B cell (primary cell): Measurements from ENCODE around the gene TTLL10. TPM values are rescaled to one million over a fixed set of nuclear protein-coding genes. Genes with fewer than 3 reads are reported as not detected.

Source experiments
- ATAC-seq: fragments of 200-7000 bp; cut with Tn5 transposase; one replicate; pipeline ENCODE4 v1.10.0; 2021; ENCODE audit warnings: low read depth, mild to moderate bottlenecking, moderate number of reproducible peaks, moderate library complexity
- CTCF ChIA-PET: fragments of 350-600 bp; sonication (Branson Sonifier 250); formaldehyde crosslinking; loops from one replicate; lab custom pipeline; 2021; ENCODE audit warnings: antibody characterized with exemption, inconsistent platforms; lab: Charles Lee
- POLR2A ChIA-PET: fragments of 350-600 bp; sonication (Branson Sonifier 250); formaldehyde crosslinking; loops from one replicate; lab custom pipeline; 2021; ENCODE audit warnings: antibody characterized with exemption; lab: Charles Lee
- DNase-seq: peaks from one replicate; pipeline ENCODE4 v3.0.0; 2013
- H2AFZ ChIP-seq: 2 replicates; pipeline ENCODE4 v1.6.1; 2012; ENCODE audit warnings: mild to moderate bottlenecking, low read depth, low read length; ENCODE audit not compliant: insufficient read depth, poor library complexity, severe bottlenecking
- H3K27ac ChIP-seq, 2 donors: 1 replicate in 1 of 2; 2 replicates in 1 of 2; pipeline ENCODE4 v1.5.1; 2012 to 2013; ENCODE audit warnings: low read length in 2 of 2, mild to moderate bottlenecking in 2 of 2, moderate library complexity in 1 of 2
- H3K27me3 ChIP-seq, 4 experiments: fragments of 200-600 bp in 1 of 4; sonication (generic) in 1 of 4; replicated peaks in 1 of 4; 1 replicate in 2 of 4; 2 replicates in 2 of 4; pipeline versions ENCODE4 v1.6.1 to v1.7.0; 2013 to 2016; ENCODE audit warnings: low read length in 3 of 4, mild to moderate bottlenecking in 2 of 4, mixed read lengths in 1 of 4, moderate library complexity in 1 of 4; ENCODE audit not compliant: insufficient read depth in 4 of 4, control insufficient read depth in 3 of 4; ENCODE audit errors: control extremely low read depth in 1 of 4
- H3K36me3 ChIP-seq, 2 experiments: replicated peaks in 1 of 2; 1 replicate in 1 of 2; 2 replicates in 1 of 2; pipeline versions ENCODE4 v1.6.1 to v1.7.1; 2013; ENCODE audit warnings: low read length in 1 of 2; ENCODE audit not compliant: insufficient read depth in 2 of 2, control insufficient read depth in 1 of 2; ENCODE audit errors: control extremely low read depth in 1 of 2, extremely low read depth in 1 of 2
- H3K4me1 ChIP-seq, 2 donors: fragments of 200-600 bp in 1 of 2; sonication (generic) in 1 of 2; 1 replicate in 1 of 2; 2 replicates in 1 of 2; pipeline versions ENCODE4 v1.5.1 to v1.6.1; 2013 to 2017; ENCODE audit warnings: low read length in 2 of 2; ENCODE audit not compliant: control insufficient read depth in 2 of 2, insufficient read depth in 2 of 2
- H3K4me2 ChIP-seq: replicated peaks from 2 replicates; pipeline ENCODE3; 2012; ENCODE audit warnings: mild to moderate bottlenecking, low read depth, low read length; ENCODE audit not compliant: poor library complexity, severe bottlenecking
- H3K4me3 ChIP-seq, 5 experiments: fragments of 200-600 bp in 1 of 5; sonication (generic) in 1 of 5; 1 replicate in 3 of 5; 2 replicates in 2 of 5; pipeline versions ENCODE4 v1.5.1 to v1.7.0; 2011 to 2016; ENCODE audit warnings: low read length in 4 of 5, mild to moderate bottlenecking in 4 of 5, low read depth in 2 of 5, control low read depth in 1 of 5, moderate library complexity in 1 of 5; ENCODE audit not compliant: insufficient read depth in 1 of 5; ENCODE audit errors: control extremely low read depth in 1 of 5, extremely low read depth in 1 of 5
- H3K79me2 ChIP-seq: fragments of 200-600 bp; sonication (generic); one replicate; pipeline ENCODE4 v1.6.0; 2016; ENCODE audit warnings: low read length; ENCODE audit not compliant: control insufficient read depth, insufficient read depth
- H3K9ac ChIP-seq: fragments of 200-600 bp; sonication (generic); 2 replicates; pipeline ENCODE4 v1.6.1; 2017; ENCODE audit warnings: mild to moderate bottlenecking, low read length, moderate library complexity
- H3K9me3 ChIP-seq, 3 donors: one replicate each; pipeline versions ENCODE4 v1.6.1 to v1.7.1; 2013; ENCODE audit warnings: low read length in 2 of 3; ENCODE audit not compliant: control insufficient read depth in 2 of 3, insufficient read depth in 1 of 3; ENCODE audit errors: control extremely low read depth in 1 of 3
- H4K20me1 ChIP-seq: 2 replicates; pipeline ENCODE4 v1.6.0; 2012; ENCODE audit warnings: mild to moderate bottlenecking, low read length; ENCODE audit not compliant: insufficient read depth, control insufficient read depth, poor library complexity, severe bottlenecking
- H3K27ac Mint-ChIP-seq: one replicate; pipeline ENCODE4 v1.8.0; 2021; ENCODE audit warnings: mixed read lengths
- H3K27me3 Mint-ChIP-seq: one replicate; pipeline ENCODE4 v1.8.0; 2021; ENCODE audit warnings: mixed read lengths
- H3K4me1 Mint-ChIP-seq: one replicate; pipeline ENCODE4 v1.8.0; 2021; ENCODE audit warnings: mixed read lengths
- H3K4me3 Mint-ChIP-seq: one replicate; pipeline ENCODE4 v1.8.0; 2021; ENCODE audit warnings: mixed read lengths
- H3K9me3 Mint-ChIP-seq: one replicate; pipeline ENCODE4 v1.8.0; 2022; ENCODE audit warnings: mixed read lengths; ENCODE audit not compliant: insufficient read depth
- EZH2 ChIP-seq: IDR thresholded peaks from 2 replicates; pipeline ENCODE4 v1.6.1; 2012; ENCODE audit warnings: borderline replicate concordance, low read depth, mild to moderate bottlenecking, moderate library complexity, low read length; ENCODE audit not compliant: insufficient read depth, poor library complexity, severe bottlenecking
- WGBS: methylation state at CpG from one replicate; pipeline ENCODE4 v1.1.5; 2013; ENCODE audit warnings: missing lambda C conversion rate; ENCODE audit not compliant: insufficient coverage; 5-methylcytosine and 5-hydroxymethylcytosine counted together
- intact Hi-C: fragments of 100-400 bp; cut with micrococcal nuclease; formaldehyde crosslinking; loops from one replicate; pipeline ENCODE4 v1.10.0; 2022
- polyA plus RNA-seq: library from polyadenylated mRNA; depleted of rRNA; stranded (reverse); fragments of >200 nt; gene quantifications from 2 replicates; pipeline ENCODE4 v1.2.3, GENCODE V29; 2012
- total RNA-seq, 2 donors: library from RNA; stranded (reverse); fragments of 120-200 nt in 1 of 2; gene quantifications; 1 replicate in 1 of 2; 2 replicates in 1 of 2; pipeline versions ENCODE4 v1.2.3 to v1.2.4, GENCODE V29; 2013 to 2022
- TF ChIP-seq, protein P1 (sequence below): fragments of 200-600 bp; IDR thresholded peaks from one replicate; pipeline ENCODE4 v1.8.0; 2022; ENCODE audit warnings: antibody characterized with exemption, mild to moderate bottlenecking

The TTLL10 gene
- total and polyA plus RNA-seq, 2 donors (not counting 1 experiment from before 2014, with no cell fraction given) = 0.37 to 0.45 TPM

DNA sequence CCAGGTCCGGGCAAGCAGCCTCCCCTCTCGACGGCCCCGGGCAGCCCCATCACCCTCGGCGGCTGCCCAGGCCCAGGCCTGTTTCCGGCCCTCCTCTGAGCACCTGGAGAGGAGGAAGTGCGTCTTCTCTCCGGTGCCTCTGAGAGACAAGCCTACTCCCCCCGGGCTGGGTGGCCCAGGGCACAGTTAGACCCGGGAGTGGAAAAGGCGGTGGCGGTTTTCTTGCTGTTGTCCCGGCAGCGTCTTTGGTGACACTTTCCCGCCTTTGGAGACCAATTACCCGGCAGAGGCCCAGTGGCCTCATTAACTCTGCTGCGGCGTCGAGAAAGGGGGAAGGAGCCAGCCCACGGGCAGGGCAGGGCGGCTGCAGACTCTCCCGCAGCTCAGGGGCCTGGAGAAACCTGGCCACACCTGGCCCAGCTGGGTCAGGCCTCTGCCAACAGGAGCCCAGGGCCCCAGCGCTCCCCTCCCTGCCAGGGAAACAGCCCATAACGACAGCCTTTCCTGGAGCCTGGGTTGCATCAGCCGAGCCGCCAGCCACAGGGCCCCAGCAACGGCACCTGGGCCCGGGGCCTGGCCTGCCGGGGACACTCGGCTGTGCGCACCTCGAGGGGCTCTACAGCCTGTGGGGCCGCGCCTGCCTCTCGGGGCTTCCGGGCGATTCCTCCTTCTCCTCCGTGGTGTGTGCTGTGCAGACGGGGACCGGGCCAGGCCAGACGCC lies 29.4 kb upstream of the TTLL10 start:
- ChIA-PET CTCF (interaction anchor here (2.5 kb wide), 1 partner anchor 22 kb away, joined by 11 read pairs; no protein-coding TSS in a partner anchor), POLR2A (interaction anchor here (1.0 to 1.7 kb wide), 2 partner anchors 14 to 28 kb away, joined by 3 to 5 read pairs; no protein-coding TSS in a partner anchor)
- no peaks in the 10 kb centered on the region for H3K27me3 Mint-ChIP-seq
- DNase-seq (peak; percentile 92), ATAC-seq (peak; percentile 95)
- peak overlapping the region; percentile 78 for H3K4me3 Mint-ChIP-seq
- Histone ChIP-seq H3K4me3 (peak overlapping the region in 4 of 5 experiments; percentile 29 to 45 (median 34)), H3K27ac (peak overlapping the region; percentile 98), H3K4me1 (peaks cover 33 to 47% of the 10 kb centered on the region in 2 donors), H3K9ac (peak overlapping the region; percentile 54), H3K79me2 (no peaks in the 10 kb centered on the region), H2AFZ (peak overlapping the region; percentile 49), H3K9me3 (no peaks in the 10 kb centered on the region), H4K20me1 (no peaks in the 10 kb centered on the region), H3K36me3 (no peaks in the 10 kb centered on the region), H3K27me3 (no peaks in the 10 kb centered on the region), H3K4me2 (peak overlapping the region; percentile 83)
- peaks cover 29% of the 10 kb centered on the region for H3K4me1 Mint-ChIP-seq
- intact Hi-C loops = loop anchor here (1.0 to 2.0 kb wide), 5 partner anchors 8 to 57 kb away; partner anchors contain the start of genes C1orf159 and TTLL10
- 14% methylated on average over 42 of the region's 42 CpGs for WGBS
- peak overlapping the region; percentile 96 for H3K27ac Mint-ChIP-seq
- TF ChIP-seq, protein P1, sequence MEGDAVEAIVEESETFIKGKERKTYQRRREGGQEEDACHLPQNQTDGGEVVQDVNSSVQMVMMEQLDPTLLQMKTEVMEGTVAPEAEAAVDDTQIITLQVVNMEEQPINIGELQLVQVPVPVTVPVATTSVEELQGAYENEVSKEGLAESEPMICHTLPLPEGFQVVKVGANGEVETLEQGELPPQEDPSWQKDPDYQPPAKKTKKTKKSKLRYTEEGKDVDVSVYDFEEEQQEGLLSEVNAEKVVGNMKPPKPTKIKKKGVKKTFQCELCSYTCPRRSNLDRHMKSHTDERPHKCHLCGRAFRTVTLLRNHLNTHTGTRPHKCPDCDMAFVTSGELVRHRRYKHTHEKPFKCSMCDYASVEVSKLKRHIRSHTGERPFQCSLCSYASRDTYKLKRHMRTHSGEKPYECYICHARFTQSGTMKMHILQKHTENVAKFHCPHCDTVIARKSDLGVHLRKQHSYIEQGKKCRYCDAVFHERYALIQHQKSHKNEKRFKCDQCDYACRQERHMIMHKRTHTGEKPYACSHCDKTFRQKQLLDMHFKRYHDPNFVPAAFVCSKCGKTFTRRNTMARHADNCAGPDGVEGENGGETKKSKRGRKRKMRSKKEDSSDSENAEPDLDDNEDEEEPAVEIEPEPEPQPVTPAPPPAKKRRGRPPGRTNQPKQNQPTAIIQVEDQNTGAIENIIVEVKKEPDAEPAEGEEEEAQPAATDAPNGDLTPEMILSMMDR = no peak
- TF ChIP-seq EZH2 = no peak
- H3K9me3 Mint-ChIP-seq = no peaks in the 10 kb centered on the region
